Parathyroid adenoma (tissue), 2 donors: ENCODE results near the gene DPF3.
A peak's percentile ranks its signal among the peaks of the same experiment; 100 is the strongest.

ENCODE experiments used
- H2AFZ ChIP-seq: fragments of 300-600 bp; sonication (generic); one replicate; pipeline ENCODE4 v1.7.0; 2017; ENCODE audit warnings: antibody characterized with exemption, mild to moderate bottlenecking
- H3K27ac ChIP-seq: fragments of 300-600 bp; sonication (generic); one replicate; pipeline ENCODE4 v1.7.0; 2017
- H3K27me3 ChIP-seq: fragments of 300-600 bp; sonication (generic); one replicate; pipeline ENCODE4 v1.7.0; 2017; ENCODE audit warnings: low read length; ENCODE audit not compliant: control insufficient read depth, insufficient read depth
- H3K36me3 ChIP-seq: fragments of 300-600 bp; sonication (generic); one replicate; pipeline ENCODE4 v1.7.0; 2017; ENCODE audit warnings: low read length; ENCODE audit not compliant: control insufficient read depth, insufficient read depth
- H3K4me1 ChIP-seq: fragments of 300-600 bp; sonication (generic); one replicate; pipeline ENCODE4 v1.7.0; 2017; ENCODE audit warnings: control low read depth
- H3K4me2 ChIP-seq: fragments of 300-600 bp; sonication (generic); one replicate; pipeline ENCODE4 v1.7.0; 2017; ENCODE audit warnings: low read length
- H3K4me3 ChIP-seq: fragments of 300-600 bp; sonication (generic); one replicate; pipeline ENCODE4 v1.7.0; 2017; ENCODE audit warnings: low read depth, low read length
- H3K79me2 ChIP-seq: fragments of 300-600 bp; sonication (generic); one replicate; pipeline ENCODE4 v1.7.0; 2017; ENCODE audit warnings: control low read depth
- H3K9ac ChIP-seq: fragments of 300-600 bp; sonication (generic); one replicate; pipeline ENCODE4 v1.7.0; 2017; ENCODE audit warnings: mild to moderate bottlenecking
- H3K9me3 ChIP-seq: fragments of 300-600 bp; sonication (generic); one replicate; pipeline ENCODE4 v1.7.0; 2017; ENCODE audit warnings: low read length; ENCODE audit not compliant: control insufficient read depth
- CTCF ChIP-seq: fragments of 300-600 bp; sonication (generic); IDR thresholded peaks from one replicate; pipeline ENCODE4 v1.7.0; 2017; ENCODE audit warnings: antibody characterized with exemption, mild to moderate bottlenecking
- donor health status: primary hyperparathyroidism.

The DPF3 gene

GRCh38 chr14:72715215-72715849, 178.6 kb downstream of the DPF3 start:
- peak overlapping the region; percentile 21 for H2AFZ ChIP-seq
- no peaks in the 10 kb centered on the region for H3K36me3 ChIP-seq
- H3K4me3 ChIP-seq: no peak overlapping the region
- H3K9me3 ChIP-seq: no peaks in the 10 kb centered on the region
- peaks cover 4% of the 10 kb centered on the region for H3K4me1 ChIP-seq
- no peaks in the 10 kb centered on the region for H3K27me3 ChIP-seq
- H3K79me2 ChIP-seq: no peaks in the 10 kb centered on the region
- no peak overlapping the region for H3K4me2 ChIP-seq
- no peak overlapping the region for H3K9ac ChIP-seq
- TF ChIP-seq CTCF: no peak
- H3K27ac ChIP-seq: no peak overlapping the region

- H3K27me3 ChIP-seq: no peaks in the 10 kb centered on the region
- H3K9ac ChIP-seq: no peak overlapping the region
- no peak overlapping the region for H3K4me3 ChIP-seq
- no peaks in the 10 kb centered on the region for H3K9me3 ChIP-seq
- no peak for TF ChIP-seq CTCF
- H3K36me3 ChIP-seq: no peaks in the 10 kb centered on the region
- H3K4me1 ChIP-seq: peaks cover 4% of the 10 kb centered on the region
- no peak overlapping the region for H3K27ac ChIP-seq
- no peaks in the 10 kb centered on the region for H3K79me2 ChIP-seq
- H2AFZ ChIP-seq: no peak overlapping the region
- no peak overlapping the region for H3K4me2 ChIP-seq
Observed at GRCh38 chr14:72714871-72715214, 179.1 kb downstream of the DPF3 start.

- Histone ChIP-seq H3K9me3 (no peaks in the 10 kb centered on the region), H3K4me3 (no peak overlapping the region), H3K27me3 (no peaks in the 10 kb centered on the region), H3K4me1 (peaks cover 4% of the 10 kb centered on the region), H3K4me2 (no peak overlapping the region), H3K9ac (no peak overlapping the region), H3K27ac (no peak overlapping the region), H3K79me2 (no peaks in the 10 kb centered on the region), H2AFZ (no peak overlapping the region), H3K36me3 (no peaks in the 10 kb centered on the region)
- no peak for TF ChIP-seq CTCF
Observed at GRCh38 chr14:72714094-72714493, 179.8 kb downstream of the DPF3 start.

GRCh38 chr14:72711936-72712335, 182.0 kb downstream of the DPF3 start:
- TF ChIP-seq CTCF: no peak
- peaks cover 4% of the 10 kb centered on the region for H3K4me1 ChIP-seq
- no peak overlapping the region for H2AFZ ChIP-seq
- H3K9ac ChIP-seq: no peak overlapping the region
- H3K36me3 ChIP-seq: no peaks in the 10 kb centered on the region
- H3K27me3 ChIP-seq: no peaks in the 10 kb centered on the region
- no peak overlapping the region for H3K4me3 ChIP-seq
- H3K9me3 ChIP-seq: no peaks in the 10 kb centered on the region
- no peaks in the 10 kb centered on the region for H3K79me2 ChIP-seq
- H3K4me2 ChIP-seq: no peak overlapping the region
- H3K27ac ChIP-seq: no peak overlapping the region

- no peak for TF ChIP-seq CTCF
- Histone ChIP-seq H3K4me1 (no peaks in the 10 kb centered on the region), H3K27me3 (no peaks in the 10 kb centered on the region), H3K27ac (no peak overlapping the region), H3K4me3 (no peak overlapping the region), H3K79me2 (no peaks in the 10 kb centered on the region), H2AFZ (no peak overlapping the region), H3K36me3 (no peaks in the 10 kb centered on the region), H3K4me2 (no peak overlapping the region), H3K9me3 (no peaks in the 10 kb centered on the region), H3K9ac (no peak overlapping the region)
Observed at GRCh38 chr14:72709916-72710611, 183.8 kb downstream of the DPF3 start.
